ENCODE data around the gene HDAC4. TPM values are rescaled to one million over a fixed set of nuclear protein-coding genes. Genes with fewer than 3 reads are reported as not detected.

The HDAC4 gene
- total RNA-seq, 1 donor from 2014 or later: 39.0 TPM

GRCh38 chr2:239142806-239143205 is 258.0 kb downstream of the HDAC4 start:
- DNase-seq (ENCODE audit: extremely low spot score, unreplicated experiment): no peak
- Mint-ChIP-seq H3K9me3 (no peaks in the 10 kb centered on the region), H3K4me3 (no peak overlapping the region), H3K27me3 (no peaks in the 10 kb centered on the region), H3K4me1 (ENCODE audit: unreplicated experiment) (no peaks in the 10 kb centered on the region), H3K27ac (no peak overlapping the region), H3K36me3 (peaks cover 8% of the 10 kb centered on the region)
- TF ChIP-seq CTCF (conservative IDR thresholded peaks at IDR 0.05): no peak

GRCh38 chr2:239142296-239142695 is 258.5 kb downstream of the HDAC4 start:
- Mint-ChIP-seq H3K9me3 (no peaks in the 10 kb centered on the region), H3K27me3 (no peaks in the 10 kb centered on the region), H3K4me1 (ENCODE audit: unreplicated experiment) (no peaks in the 10 kb centered on the region), H3K36me3 (peaks cover 8% of the 10 kb centered on the region), H3K27ac (no peak overlapping the region), H3K4me3 (no peak overlapping the region)
- TF ChIP-seq CTCF (conservative IDR thresholded peaks at IDR 0.05): no peak
- DNase-seq (ENCODE audit: extremely low spot score, unreplicated experiment): no peak

- Mint-ChIP-seq H3K9me3 (no peaks in the 10 kb centered on the region), H3K4me1 (ENCODE audit: unreplicated experiment) (no peaks in the 10 kb centered on the region)
These were observed 259.6 kb downstream of the HDAC4 start for GRCh38 chr2:239141021-239141760.

GRCh38 chr2:239140346-239141020 is 260.3 kb downstream of the HDAC4 start:
- DNase-seq (ENCODE audit: extremely low spot score, unreplicated experiment): no peak
- Mint-ChIP-seq H3K27me3 (no peaks in the 10 kb centered on the region), H3K9me3 (no peaks in the 10 kb centered on the region), H3K27ac (no peak overlapping the region), H3K36me3 (peaks cover 16% of the 10 kb centered on the region), H3K4me3 (no peak overlapping the region), H3K4me1 (ENCODE audit: unreplicated experiment) (no peaks in the 10 kb centered on the region)
- TF ChIP-seq CTCF (conservative IDR thresholded peaks at IDR 0.05): no peak

More at GRCh38 chr2:239141021-239141760, 259.6 kb downstream of the HDAC4 start:
- no peaks in the 10 kb centered on the region for H3K27me3 Mint-ChIP-seq
- DNase-seq (ENCODE audit: extremely low spot score, unreplicated experiment): no peak
- TF ChIP-seq CTCF (conservative IDR thresholded peaks at IDR 0.05): no peak
- H3K36me3 Mint-ChIP-seq: peaks cover 13% of the 10 kb centered on the region
- no peak overlapping the region for H3K27ac Mint-ChIP-seq
- no peak overlapping the region for H3K4me3 Mint-ChIP-seq

- no peak for TF ChIP-seq CTCF (conservative IDR thresholded peaks at IDR 0.05)
- DNase-seq (ENCODE audit: extremely low spot score, unreplicated experiment): no peak
- Mint-ChIP-seq H3K27me3 (no peaks in the 10 kb centered on the region), H3K9me3 (no peaks in the 10 kb centered on the region), H3K27ac (no peak overlapping the region), H3K4me1 (ENCODE audit: unreplicated experiment) (no peaks in the 10 kb centered on the region), H3K36me3 (peaks cover 21% of the 10 kb centered on the region), H3K4me3 (no peak overlapping the region)
These were observed 261.3 kb downstream of the HDAC4 start for GRCh38 chr2:239139566-239139965.

All from type B pancreatic cell (in vitro differentiated cells).